ENCODE results near the gene DSCAM. TPM values are rescaled to one million over a fixed set of nuclear protein-coding genes. Genes with fewer than 3 reads are reported as not detected.

Gene DSCAM
- total RNA-seq, 1 donor from 2014 or later = 0.21 TPM

GRCh38 chr21:40379881-40380810 is 466.8 kb downstream of the DSCAM start:
- H3K27ac Mint-ChIP-seq (ENCODE audit: unreplicated experiment) = no peak overlapping the region
- H3K9me3 Mint-ChIP-seq (ENCODE audit: unreplicated experiment) = peaks cover 45% of the 10 kb centered on the region
- TF ChIP-seq CTCF (IDR thresholded peaks at IDR 0.05; ENCODE audit: unreplicated experiment) = no peak
- peaks cover 5% of the 10 kb centered on the region for H3K36me3 Mint-ChIP-seq (ENCODE audit: low read depth, unreplicated experiment)
- no peak overlapping the region for H3K4me3 Mint-ChIP-seq (ENCODE audit: unreplicated experiment)
- peaks cover 2% of the 10 kb centered on the region for H3K27me3 Mint-ChIP-seq (ENCODE audit: unreplicated experiment)
- no peaks in the 10 kb centered on the region for H3K4me1 Mint-ChIP-seq (ENCODE audit: unreplicated experiment)
- no peak for DNase-seq (ENCODE audit: low spot score)

- Mint-ChIP-seq H3K4me3 (ENCODE audit: unreplicated experiment) (no peak overlapping the region), H3K27me3 (ENCODE audit: unreplicated experiment) (peaks cover 4% of the 10 kb centered on the region), H3K36me3 (ENCODE audit: low read depth, unreplicated experiment) (no peaks in the 10 kb centered on the region), H3K4me1 (ENCODE audit: unreplicated experiment) (no peaks in the 10 kb centered on the region), H3K27ac (ENCODE audit: unreplicated experiment) (no peak overlapping the region), H3K9me3 (ENCODE audit: unreplicated experiment) (peaks cover 43% of the 10 kb centered on the region)
- TF ChIP-seq CTCF (IDR thresholded peaks at IDR 0.05; ENCODE audit: unreplicated experiment) = no peak
- DNase-seq (ENCODE audit: low spot score) = no peak
These were observed 469.8 kb downstream of the DSCAM start for GRCh38 chr21:40377135-40377534.

- DNase-seq (ENCODE audit: low spot score) = no peak
- Mint-ChIP-seq H3K27ac (ENCODE audit: unreplicated experiment) (no peak overlapping the region), H3K4me3 (ENCODE audit: unreplicated experiment) (no peak overlapping the region), H3K9me3 (ENCODE audit: unreplicated experiment) (peaks cover 24% of the 10 kb centered on the region), H3K4me1 (ENCODE audit: unreplicated experiment) (no peaks in the 10 kb centered on the region), H3K27me3 (ENCODE audit: unreplicated experiment) (peaks cover 4% of the 10 kb centered on the region), H3K36me3 (ENCODE audit: low read depth, unreplicated experiment) (no peaks in the 10 kb centered on the region)
- TF ChIP-seq CTCF (IDR thresholded peaks at IDR 0.05; ENCODE audit: unreplicated experiment) = no peak
These were observed 473.2 kb downstream of the DSCAM start for GRCh38 chr21:40373761-40374160.

GRCh38 chr21:40372506-40372905 is 474.5 kb downstream of the DSCAM start:
- Mint-ChIP-seq H3K9me3 (ENCODE audit: unreplicated experiment) (peaks cover 29% of the 10 kb centered on the region), H3K27me3 (ENCODE audit: unreplicated experiment) (peaks cover 4% of the 10 kb centered on the region), H3K27ac (ENCODE audit: unreplicated experiment) (no peak overlapping the region), H3K36me3 (ENCODE audit: low read depth, unreplicated experiment) (peaks cover 6% of the 10 kb centered on the region), H3K4me3 (ENCODE audit: unreplicated experiment) (no peak overlapping the region), H3K4me1 (ENCODE audit: unreplicated experiment) (no peaks in the 10 kb centered on the region)
- no peak for TF ChIP-seq CTCF (IDR thresholded peaks at IDR 0.05; ENCODE audit: unreplicated experiment)
- DNase-seq (ENCODE audit: low spot score) = no peak

GRCh38 chr21:40371329-40371728 is 475.6 kb downstream of the DSCAM start:
- Mint-ChIP-seq H3K27ac (ENCODE audit: unreplicated experiment) (no peak overlapping the region), H3K9me3 (ENCODE audit: unreplicated experiment) (peaks cover 22% of the 10 kb centered on the region), H3K4me3 (ENCODE audit: unreplicated experiment) (no peak overlapping the region), H3K4me1 (ENCODE audit: unreplicated experiment) (no peaks in the 10 kb centered on the region), H3K36me3 (ENCODE audit: low read depth, unreplicated experiment) (peaks cover 6% of the 10 kb centered on the region), H3K27me3 (ENCODE audit: unreplicated experiment) (peaks cover 2% of the 10 kb centered on the region)
- TF ChIP-seq CTCF (IDR thresholded peaks at IDR 0.05; ENCODE audit: unreplicated experiment) = no peak
- DNase-seq (ENCODE audit: low spot score) = no peak

Measured in endothelial cell (in vitro differentiated cells).